GM18909 (cell line): ENCODE measurements around the gene MAPKAP1.

Experiments used
- ATAC-seq: cut with Tn5 transposase; IDR thresholded peaks from one replicate; pipeline ENCODE4 v1.9.1; 2021; ENCODE audit warnings: mild to moderate bottlenecking; ENCODE audit not compliant: unreplicated experiment, poor library complexity

MAPKAP1 gene

DNA sequence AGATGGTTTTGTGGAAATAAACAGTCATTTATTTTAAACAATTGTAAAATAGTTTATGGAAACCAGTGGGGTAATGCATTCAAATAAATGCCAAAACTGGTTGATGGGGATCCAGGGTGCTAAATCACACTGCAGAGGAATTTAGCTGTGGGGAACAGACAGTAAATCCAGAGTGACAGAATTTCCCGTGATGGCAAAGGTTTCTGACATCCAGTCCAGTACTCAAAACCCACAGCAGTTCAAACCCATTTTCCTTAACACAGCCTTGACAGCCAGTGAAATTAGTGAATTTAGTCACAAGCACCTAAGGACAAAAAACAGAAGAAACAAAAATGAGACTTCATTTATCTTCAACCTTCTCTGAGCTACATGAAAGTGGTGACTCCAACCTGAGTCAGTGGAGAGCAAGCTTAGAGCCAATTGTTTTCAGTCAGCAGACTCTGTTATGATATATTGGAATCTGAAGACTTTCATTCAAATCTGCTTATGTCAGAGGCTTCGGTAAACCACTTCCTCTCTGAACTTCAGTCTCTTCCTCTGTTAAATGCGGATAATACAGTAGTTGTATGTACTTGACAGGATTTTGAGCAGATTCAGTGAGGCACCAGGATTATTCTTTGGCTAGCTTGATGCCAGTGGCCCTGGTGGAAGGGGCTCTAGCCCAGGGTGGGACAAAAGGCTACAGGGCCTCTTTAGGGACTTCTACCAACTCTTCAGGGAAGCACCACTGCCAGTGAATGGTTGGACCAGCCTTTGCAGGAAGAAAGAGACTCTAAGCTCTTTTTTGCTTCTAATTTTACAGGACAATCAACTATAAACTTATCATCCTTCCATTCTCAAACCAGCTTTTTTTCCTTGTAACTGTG is 185.3 kb downstream of the MAPKAP1 start:
- ATAC-seq, result no peak

DNA sequence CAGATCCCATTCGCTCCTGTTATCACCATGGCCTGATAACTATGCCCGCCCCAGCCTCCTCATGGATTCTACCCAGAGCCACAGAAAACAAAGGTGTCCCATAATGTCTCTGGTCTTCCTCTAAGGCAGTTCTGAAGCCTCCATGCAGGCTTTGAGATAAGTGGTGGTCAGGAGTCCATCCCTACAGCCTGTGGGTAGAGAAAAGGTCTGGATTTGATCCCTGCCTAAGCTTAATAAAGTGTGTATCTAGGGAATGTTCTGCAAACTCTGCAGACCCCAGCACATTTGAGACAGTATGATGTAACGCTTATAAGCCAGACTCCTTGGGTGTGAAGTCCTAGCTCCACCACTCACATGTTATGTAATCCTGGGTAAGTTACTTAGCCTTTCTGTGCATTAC is 187.3 kb downstream of the MAPKAP1 start:
- no peak for ATAC-seq

GRCh38 chr9:125517577-125517976 is 189.4 kb downstream of the MAPKAP1 start:
- no peak for ATAC-seq

DNA sequence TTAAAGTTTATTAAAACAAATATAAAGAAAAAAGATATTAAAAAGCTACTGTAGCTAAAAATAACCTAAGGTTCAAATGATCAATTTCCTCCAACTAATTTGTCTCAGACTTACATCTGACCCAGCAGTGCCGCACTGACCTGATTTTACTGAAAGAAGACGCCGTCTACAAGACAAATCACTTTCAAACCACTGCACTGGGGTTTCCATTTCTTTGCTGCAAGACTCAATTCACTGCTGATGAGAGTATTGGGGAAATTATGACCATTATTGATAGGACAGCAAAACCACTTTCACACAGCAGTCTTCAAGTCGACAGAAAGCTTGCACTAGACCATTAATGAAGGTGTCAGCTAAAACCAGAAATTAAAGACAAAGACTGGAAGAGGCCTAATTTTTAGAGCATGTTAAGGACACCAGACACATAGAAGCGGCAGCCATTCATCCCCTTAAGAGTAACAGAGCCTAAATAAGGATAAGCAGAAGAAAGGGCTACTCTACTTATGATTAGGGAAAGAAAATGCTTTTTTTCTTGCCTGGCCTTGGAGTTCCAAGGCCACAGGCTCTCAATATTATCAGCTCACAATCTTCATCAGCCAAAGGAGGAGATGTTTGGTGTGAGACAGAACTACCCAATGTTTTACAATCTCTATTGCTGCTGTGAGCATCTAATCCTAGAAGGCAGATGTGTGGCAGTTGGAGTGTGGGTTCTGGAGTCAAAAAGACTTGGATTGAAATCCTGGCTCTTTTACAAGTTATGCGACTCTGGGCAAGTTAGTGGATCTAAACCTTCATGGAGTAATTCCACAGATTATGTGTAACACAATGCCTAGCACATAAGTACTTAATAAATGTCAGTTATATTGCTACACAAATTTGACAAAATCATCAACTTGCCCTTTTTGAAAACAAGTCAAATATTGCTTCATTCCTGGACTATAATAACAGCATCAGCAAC is 190.7 kb downstream of the MAPKAP1 start:
- ATAC-seq, result no peak

GRCh38 chr9:125515281-125515680 is 191.7 kb downstream of the MAPKAP1 start:
- no peak for ATAC-seq

DNA sequence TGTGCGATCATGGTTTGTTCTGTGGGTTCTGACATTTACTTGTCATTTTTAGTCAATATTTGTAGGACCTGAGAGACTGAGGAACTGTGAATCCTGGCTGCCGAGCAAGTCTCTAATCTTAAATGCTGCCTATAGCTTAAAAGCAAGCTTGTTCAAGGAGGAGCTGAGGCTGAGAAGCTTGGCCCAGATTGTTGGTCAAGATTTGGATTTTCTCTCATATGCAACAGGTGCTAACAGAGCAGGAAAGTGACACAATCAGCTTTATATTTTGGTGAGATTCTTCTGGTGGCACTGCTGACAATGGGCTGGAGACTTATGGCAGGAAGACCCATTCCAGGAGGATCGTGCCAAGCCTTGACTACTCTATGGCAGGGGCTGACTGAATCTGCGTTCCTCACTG is 192.5 kb downstream of the MAPKAP1 start:
- ATAC-seq, result no peak

GRCh38 chr9:125513668-125514413 is 193.2 kb downstream of the MAPKAP1 start:
- peak; percentile 90 for ATAC-seq

DNA sequence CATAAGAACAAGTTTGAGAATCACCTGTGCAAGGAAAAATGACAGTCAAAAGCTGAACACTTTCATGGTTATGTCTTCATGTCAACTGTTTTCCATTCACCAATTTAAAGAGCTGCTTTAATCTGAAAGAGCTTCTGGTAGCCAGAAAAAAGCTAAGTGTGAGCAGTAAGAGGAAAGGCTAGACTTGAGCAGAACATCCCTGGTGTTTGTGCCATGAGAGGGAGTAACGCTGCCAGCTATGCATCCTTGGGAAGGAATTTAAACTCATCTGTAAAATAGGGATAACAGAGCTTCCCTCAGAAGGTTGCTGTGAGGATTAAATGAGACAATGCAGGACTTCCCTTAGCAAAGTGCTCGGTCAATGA is 193.7 kb downstream of the MAPKAP1 start:
- no peak for ATAC-seq

- ATAC-seq, result no peak
Observed at GRCh38 chr9:125511789-125512660, 195.0 kb downstream of the MAPKAP1 start.

GRCh38 chr9:125510980-125511379 is 196.0 kb downstream of the MAPKAP1 start:
- no peak for ATAC-seq

DNA sequence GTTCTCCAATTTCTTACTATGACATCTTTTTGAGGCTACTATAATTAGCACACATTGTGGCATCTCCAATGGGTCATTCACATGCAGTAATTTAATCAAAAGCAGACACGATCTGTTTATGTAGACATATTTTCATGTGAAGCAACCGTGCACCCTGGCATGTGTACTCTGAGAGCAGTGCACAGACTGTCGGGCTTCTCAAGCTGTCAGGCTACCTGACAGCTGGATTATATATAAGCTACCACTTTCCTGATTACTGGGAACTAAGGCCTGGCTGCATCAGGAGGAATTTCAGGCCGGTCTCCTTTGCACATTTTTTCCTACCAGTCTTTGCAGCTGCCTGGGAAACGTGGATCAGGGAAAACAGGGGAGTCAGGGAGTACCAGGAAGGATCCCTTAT is 197.5 kb downstream of the MAPKAP1 start:
- no peak for ATAC-seq

DNA sequence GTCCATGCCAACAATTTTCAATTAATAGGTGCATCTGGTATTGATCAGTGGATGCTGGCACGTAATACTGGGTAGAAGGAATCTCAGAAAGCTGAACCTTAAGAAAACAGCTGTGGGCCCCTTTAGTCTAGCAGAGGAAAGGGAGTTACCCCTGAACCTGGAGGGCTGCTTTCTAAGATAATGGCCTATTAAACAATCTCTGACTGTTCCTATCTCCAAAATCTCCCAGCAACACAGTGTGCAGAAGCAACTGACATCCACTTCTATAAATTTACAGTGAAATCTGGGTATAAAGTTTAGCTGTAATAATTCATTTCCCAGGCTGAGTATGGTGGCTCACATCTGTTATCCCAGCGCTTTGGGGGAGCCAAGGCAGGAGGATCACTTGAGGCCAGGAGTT is 198.8 kb downstream of the MAPKAP1 start:
- ATAC-seq, result no peak

DNA sequence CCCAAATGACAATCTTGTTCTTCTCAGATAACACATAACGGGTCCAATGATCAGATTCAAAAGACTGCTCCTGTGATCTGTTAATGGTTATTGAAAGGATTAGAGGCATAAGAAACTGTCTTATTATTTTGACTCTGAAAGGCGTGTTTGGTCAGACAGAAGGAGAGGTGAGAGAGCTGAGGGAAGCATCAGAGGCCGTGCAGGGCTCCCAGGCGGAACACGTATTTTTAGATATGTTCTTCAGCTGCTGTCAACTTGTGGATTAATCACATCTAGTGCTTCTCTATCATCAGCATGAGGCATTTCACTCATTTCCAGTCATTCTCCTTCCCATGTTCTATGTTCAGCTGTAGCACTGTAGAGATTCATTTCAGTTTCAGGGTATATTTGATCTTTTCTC is 199.8 kb downstream of the MAPKAP1 start:
- no peak for ATAC-seq

DNA sequence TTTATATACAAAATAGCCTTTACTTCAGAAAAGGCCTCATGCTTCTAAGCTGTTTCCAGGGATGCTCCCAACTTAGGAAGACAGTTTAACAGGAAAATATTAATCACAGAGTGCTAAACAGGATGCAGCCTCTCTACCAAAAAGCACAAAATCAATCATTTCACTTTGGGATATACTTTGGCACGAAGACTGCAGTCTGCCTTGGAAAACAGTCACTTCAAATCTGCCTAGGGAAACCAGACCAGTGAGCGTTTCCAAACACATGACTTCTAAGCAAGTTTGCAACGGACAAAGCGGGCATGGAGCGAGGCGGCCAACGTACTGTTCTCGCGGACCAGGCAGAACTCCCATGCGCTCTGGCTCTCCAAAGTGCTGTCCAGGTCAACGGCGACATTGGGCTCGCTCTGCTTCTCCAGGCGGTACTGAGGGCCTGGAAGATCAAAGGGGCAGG is 201.0 kb downstream of the MAPKAP1 start:
- ATAC-seq, result no peak

DNA sequence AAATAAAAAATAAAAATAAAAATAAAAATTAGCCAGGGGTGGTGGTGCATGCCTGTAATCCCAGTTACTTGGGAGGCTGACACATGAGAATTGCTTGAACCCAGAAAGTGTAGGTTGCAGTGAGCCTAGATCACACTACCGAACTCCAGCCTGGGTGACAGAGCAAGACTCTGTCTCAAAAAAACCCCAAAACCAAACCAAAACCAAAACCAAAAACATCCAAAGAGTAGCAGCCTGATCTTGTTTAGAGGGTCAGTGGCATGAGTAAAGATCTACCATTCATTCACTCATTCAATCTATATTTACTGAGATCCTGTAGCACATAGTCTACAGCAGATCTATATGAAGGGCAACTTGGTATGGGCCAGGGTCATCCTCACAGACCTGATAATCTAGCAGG is 202.4 kb downstream of the MAPKAP1 start:
- no peak for ATAC-seq

DNA sequence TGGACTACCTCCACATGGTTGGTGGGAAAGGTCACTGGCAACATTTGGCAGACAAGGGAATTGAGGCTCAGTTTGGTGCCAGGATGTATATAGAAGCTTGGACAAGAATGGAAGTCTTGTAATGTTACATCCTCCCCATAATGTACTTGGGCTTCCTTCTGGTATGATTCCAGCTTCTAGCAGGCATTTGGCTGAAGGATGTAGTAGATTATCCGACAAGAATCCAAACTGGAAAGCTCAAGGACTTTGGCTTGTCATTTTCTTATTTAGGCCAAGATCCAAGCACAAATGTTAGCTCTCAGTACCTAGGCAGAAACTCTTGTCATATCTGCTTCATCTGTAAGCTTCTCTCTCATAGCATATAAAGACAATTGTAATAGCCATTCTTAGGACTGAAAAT is 209.1 kb downstream of the MAPKAP1 start:
- no peak for ATAC-seq

DNA sequence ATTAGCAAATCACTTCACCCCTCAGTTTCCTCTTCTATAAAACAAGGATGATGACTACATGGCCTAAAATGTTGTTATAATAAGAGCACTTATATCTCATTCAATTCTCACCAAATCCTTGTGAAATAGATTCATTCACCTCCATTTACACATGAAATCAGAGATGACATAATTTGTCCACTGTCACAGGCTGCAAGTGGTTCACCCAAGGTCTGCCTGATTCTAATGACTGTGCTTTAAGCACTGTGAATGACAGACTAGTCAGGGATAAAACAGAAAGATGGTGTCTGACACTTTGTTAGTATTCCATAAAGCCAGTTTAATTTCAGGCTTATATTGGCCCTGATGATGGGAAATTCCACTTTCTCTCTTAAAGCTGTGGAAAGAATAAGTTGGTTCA is 209.5 kb downstream of the MAPKAP1 start:
- no peak for ATAC-seq

DNA sequence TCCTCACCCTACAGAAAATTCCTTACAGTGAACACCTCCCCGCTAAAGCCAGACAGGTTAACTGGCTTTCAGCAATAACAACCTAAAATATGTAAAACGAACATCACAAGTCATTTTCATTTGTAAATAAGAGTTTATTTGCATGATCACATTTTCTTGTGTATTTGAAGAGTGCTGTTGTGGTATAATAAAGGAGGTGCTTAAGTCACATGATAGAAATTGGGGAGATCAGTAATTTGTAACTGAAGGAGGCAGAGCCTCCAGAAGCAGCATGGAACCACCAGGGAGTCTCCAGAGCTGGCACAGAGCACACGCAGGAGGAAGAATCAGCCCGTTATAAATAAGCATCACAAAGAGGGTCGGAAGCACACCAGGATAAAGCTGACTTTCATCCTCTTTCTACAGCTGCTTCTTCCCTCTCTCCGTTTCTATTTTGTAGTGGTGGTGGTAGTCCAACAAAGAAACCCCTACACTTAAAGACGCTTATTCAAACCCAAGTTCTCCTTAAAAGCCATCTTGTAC is 210.6 kb downstream of the MAPKAP1 start:
- ATAC-seq, result no peak
